ENCODE data around the gene CHRNB4. TPM values are rescaled to one million over a fixed set of nuclear protein-coding genes. Genes with fewer than 3 reads are reported as not detected.

Gene CHRNB4
- total RNA-seq, 2 experiments from 2014 or later: not detected

DNA sequence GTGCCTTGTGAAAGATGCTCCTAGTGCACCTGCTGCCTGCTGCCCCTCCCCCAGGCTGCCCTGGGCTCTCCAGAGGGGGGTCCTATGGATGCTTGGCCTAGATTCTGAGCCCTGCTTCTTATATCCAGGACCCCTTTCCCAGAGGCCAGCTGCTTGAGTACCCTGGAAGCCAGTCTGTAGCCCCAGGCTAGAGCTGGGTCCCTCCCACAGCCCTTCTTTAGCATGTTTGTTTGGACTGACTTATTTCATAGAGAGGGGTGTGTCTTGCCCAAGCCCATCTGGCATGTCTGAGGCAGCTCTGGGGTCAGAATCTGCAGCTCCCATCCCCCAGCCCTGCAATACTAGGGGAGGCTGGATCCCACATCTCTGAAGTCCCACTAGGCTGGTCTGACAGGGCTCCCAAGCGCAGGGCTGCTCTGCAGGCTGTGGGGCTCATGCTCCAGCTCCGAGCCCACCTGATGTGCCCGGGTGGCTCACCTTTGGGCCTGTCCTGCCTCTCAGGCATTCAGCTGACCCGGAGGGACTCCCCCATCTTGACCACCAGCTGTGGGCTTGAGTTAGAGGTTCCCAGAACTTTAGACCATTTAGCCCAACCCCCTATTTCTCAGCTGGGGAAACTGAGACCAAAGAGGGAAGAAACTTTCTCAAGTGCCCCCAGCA is 3.1 kb downstream of the CHRNB4 start:
- POLR2A ChIA-PET: no interaction called here
- CTCF ChIA-PET: interaction anchor here (0.6 to 2.7 kb wide), 6 partner anchors 19 to 113 kb away, joined by 3 to 9 read pairs (median 4); no protein-coding TSS in a partner anchor

DNA sequence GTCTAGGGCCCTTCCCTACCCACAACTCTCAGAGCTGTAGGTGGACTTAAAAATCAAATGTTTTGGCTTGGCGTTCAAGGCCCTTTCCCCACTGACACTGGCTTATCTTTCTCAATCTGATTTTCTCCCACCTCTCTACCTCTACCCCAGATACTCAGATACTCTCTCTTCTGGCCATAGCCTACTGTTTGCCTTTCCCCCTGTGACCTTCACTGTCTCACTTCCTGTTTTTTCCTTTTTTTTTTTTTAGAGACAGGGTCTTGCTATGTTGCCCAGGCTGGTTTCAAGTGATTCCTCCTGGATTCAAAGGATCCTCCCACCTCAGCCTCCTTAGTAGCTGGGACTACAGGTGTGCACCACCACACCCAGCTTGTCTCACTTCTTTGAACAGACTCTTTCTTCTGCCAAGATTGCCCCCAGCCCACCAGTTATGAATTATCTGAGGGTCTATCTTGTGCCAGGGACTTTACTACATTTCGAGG is 4.6 kb downstream of the CHRNB4 start:
- ChIA-PET CTCF (interaction anchor here (1.9 kb wide), 1 partner anchor 73 kb away, joined by 5 read pairs; no protein-coding TSS in a partner anchor), POLR2A (interaction anchor here (0.7 kb wide), 1 partner anchor 32 kb away, joined by 3 read pairs; no protein-coding TSS in a partner anchor)

DNA sequence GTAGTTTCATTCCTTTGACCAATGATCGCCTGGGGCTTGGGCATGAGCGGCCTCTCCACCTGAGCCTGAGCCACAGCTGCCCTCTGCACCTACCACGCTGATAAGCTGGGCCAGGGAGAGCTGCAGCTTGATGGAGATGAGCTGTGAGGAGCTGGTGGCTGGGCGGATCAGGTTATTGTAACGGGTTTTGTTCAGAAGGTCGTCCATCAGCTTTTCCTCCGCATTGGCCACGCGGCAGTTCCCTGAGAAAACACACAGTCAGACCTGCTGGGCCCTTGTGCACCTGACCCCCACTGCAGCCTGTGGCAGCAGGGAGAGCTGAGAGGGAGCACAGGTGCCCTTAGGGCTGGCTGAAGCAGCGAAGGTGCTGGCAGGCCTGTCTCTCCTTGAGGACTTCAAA is 5.7 kb downstream of the CHRNB4 start:
- ChIA-PET POLR2A (no interaction called here), CTCF (no interaction called here)

DNA sequence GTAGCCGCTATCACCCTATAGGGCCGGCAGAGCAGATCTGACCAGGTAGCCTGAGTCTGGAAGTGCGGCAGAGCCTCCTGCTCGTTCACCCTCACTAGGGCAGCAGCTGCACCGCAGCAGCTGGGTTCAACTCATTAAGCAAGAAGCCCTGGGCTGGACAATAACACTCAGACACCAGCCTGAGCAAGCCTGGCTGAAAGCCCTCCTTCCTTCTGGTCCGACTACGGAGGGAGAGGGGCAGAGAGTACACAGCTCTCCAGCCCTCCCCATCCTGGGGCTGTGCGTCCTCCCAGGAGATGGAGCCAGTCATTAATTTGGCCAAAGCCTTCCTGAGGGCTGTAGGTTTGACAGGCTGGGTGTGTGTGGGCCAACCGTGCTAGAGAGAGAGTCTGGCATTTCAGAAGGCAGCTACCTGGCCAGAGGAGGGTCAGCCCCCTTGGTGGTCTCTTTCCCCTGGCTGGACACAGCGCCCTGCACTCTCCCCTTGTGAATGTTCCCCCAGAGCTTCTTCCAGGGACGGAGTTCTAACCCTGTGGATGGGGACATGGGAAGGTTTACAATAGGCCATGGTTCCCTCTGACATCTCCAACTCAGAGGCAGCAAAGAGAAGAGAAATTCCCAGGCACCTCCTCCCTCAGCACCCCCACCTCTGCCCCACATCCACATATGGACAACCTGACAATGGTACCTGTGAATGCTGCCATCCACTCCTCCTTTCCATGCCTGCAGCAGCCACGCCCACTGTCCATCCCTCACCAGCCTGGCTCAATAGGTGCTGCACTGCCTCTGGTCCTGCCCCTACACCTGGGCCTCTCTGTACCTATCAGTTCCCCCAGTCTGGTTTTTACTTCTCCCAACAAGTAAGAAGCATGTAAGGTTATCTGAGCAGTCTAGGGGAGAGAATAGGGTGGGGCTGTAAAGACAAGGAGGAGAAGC is 6.5 kb downstream of the CHRNB4 start:
- ChIA-PET POLR2A (no interaction called here), CTCF (no interaction called here)

DNA sequence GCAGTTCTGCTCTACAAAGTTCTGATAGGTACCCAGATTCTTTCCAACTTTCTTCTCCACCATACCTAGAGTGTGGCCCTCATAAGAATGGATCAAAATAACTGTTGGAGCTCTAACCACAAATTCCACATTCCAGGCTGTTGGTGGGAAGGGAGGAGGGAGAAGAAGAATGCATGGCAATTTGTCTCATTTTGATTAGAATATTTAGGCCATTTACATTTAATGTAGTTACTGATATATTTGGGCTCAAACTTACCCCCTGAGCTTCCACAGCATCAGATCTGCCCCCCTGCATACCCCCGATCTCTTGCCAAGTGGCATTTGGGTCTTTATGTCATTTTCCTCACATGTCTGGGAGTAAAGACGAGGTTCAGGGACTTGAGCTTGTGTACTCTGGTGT is 7.7 kb downstream of the CHRNB4 start:
- CTCF ChIA-PET: no interaction called here
- POLR2A ChIA-PET: no interaction called here

DNA sequence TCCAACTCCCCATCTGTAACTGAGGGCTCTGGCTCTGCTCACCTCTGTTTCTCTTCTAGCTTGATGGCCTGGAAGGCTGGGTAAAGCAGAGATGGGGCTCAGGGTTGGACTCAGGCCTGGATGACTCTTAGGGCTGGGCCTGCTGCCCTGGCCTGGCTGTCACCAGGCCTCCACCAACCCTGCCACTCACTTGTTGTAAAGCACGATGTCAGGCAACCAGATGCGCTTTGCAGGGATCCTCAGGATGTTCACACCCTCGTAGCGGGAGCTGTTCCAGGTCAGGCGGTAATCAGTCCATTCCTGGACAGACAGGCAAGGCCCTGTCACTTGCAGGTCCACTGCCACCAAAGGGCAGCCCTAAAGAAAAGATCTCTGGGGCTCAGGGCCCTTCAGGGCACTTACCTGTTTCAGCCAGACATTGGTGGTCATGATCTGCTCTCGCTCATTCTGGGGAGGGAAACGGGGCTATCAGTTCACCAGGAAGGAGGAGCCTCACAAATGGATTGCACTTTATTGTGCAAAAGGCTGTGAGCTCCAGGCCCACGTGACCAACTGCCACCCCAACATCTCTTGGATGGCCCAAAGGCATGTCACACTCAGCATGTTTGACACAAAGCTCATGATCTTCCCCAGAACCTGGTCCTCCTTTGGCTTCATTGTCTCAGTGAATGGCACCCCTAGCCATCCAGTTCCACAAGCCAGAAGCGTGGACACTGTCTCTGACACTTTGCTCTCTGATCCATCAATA is 9.9 kb downstream of the CHRNB4 start:
- POLR2A ChIA-PET: no interaction called here
- CTCF ChIA-PET: interaction anchor here (0.9 kb wide), 1 partner anchor 8 kb away, joined by 6 read pairs; no protein-coding TSS in a partner anchor

DNA sequence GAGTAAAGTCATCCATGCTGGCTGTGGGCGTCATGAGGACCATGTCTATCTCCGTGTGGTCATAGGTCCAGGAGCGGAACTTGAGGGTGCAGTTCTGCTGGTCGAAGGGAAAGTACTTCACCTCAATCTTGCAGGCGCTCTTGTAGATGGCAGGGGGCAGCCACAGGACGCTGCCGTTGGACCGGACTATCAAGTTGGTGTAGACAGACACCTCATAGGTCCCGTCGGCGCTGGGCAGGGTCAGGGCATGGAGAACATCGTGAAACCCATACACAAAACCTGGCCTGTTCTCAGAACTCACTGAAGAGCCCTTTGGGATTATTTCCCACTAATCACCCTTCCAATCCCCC is 11.3 kb downstream of the CHRNB4 start:
- ChIA-PET CTCF (no interaction called here), POLR2A (no interaction called here)

DNA sequence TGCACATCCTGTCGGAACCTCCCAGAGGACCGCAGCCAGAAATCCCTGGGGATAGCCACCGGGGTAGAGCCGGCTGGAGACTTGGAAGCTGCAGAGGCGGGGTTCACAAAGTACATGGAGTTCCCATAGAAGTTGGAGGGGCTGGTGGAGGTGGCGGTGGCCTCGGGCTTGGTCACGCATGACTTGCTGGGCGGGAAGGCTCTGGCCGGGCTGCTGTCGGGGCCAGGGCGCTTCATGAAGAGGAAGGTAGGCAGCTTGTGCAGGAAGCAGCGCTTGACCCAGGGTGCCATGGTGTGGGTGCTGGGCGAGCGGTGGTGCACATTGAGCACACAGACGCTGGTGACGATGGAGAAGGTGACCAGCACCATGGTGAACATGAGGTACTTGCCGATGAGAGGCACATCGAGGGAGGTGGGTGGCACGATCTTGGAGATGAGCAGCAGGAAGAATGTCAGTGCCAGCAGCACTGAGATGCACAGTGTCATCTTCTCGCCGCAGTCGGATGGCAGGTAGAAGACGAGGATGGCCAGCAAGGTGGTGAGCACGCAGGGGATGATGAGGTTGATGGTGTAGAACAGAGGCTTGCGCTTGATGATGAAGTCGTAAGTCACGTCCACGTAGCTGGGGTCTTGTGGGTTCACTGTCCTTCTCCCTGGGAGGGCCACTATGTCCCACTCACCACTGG is 11.8 kb downstream of the CHRNB4 start:
- ChIA-PET POLR2A (no interaction called here), CTCF (no interaction called here)

DNA sequence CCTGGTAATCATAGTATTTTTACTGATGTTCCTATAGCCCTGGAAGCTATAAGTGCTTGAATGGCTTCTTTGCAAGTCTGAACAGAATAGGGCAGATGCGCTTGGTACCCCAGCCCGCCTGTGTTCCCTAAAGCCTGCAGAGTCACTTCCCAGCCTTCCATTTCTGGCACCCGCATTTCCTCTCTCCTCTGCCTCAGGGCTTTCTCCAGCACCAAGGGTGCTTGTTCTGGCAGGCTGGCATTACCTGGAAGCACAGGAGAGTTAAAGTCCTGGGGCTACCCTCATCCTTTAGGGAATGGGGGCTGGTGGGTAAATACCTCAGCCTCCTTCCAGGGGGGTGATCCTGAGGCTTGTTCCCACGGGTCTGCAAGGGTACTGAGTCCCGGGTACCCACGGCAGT is 12.8 kb downstream of the CHRNB4 start:
- POLR2A ChIA-PET: no interaction called here
- CTCF ChIA-PET: no interaction called here

DNA sequence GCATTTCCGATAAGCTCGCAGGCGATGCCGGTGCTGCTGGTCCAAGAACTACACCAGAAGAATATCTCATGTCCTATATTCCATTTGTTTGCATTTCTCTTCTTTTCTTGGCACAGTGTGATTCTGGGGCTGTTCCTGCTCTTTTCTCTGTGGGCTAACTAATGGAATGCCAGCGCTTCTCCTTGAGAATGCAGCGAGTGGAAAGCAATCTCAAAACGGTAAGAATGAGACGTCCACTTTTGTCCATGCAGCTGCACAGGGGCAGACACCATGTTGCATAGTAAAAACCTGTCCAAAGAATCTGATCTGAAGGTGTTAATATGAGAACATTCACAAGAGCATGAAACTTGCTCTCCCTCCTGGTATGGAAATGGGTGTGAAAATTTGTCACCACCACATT is 13.7 kb downstream of the CHRNB4 start:
- ChIA-PET CTCF (no interaction called here), POLR2A (no interaction called here)

DNA sequence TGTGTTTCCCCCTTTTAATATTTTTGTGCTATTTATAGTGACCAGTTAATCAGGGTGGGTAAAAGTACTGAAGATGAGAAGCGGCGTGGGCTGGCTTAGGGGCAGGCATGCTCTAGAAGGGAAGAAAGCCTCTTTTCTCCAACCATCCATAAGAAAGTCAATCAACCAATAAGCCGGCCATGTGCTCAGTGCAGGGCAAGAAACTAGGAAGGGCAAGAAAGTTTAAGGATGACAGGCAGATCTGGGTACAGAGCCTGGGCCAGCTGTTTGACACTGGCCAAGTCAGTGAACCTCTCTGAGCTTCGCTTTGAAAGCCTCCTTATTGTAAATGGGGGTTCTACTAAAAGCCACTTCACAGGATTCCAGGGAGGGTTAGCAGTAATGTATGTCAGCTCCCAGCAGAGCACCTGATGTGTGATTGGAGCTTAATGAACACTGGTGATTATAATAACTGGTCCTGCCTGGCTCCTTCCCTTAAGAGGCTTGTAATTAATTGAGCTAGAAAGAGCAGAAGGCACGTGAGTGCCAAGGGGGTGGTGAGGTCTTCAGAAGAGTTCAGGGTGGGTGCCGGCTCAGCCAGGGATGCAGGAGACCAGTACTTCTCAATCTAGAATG is 14.5 kb downstream of the CHRNB4 start:
- CTCF ChIA-PET: no interaction called here

DNA sequence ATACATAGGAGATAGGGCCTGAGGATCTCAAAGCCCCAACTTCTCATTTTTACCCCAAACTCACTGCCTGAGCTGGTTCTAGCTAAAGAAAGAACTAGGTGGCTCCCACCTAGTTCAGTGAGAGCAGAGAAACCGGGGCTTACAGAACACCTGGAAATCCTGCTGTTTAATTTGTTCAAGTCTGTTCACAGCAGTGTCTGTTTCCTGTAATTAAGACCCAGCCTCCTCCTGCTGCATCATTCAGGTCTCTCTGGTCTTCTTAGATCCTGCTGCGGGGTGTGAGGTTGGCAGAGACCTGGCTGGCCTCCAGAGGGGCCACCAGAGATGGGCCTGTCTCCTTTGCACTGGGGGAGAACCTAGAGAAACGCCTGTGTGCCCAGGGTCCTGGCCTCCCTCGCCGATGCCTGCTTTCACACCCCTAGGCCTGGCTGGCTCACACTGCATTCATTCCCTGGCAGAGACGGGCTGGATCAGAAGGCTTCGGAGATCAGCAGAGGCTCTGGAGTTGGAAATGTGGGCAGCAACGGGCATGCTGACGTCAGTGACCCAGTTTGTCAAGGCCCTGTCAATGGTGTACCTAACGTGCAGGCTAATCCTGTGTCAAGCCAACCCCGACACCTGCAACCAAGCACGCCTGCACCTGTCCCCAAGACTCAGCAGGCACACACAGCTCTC is 15.3 kb downstream of the CHRNB4 start:
- ChIA-PET CTCF (no interaction called here), POLR2A (no interaction called here)

More for the DNA sequence above, 14.5 kb downstream of the CHRNB4 start:
- POLR2A ChIA-PET: no interaction called here

DNA sequence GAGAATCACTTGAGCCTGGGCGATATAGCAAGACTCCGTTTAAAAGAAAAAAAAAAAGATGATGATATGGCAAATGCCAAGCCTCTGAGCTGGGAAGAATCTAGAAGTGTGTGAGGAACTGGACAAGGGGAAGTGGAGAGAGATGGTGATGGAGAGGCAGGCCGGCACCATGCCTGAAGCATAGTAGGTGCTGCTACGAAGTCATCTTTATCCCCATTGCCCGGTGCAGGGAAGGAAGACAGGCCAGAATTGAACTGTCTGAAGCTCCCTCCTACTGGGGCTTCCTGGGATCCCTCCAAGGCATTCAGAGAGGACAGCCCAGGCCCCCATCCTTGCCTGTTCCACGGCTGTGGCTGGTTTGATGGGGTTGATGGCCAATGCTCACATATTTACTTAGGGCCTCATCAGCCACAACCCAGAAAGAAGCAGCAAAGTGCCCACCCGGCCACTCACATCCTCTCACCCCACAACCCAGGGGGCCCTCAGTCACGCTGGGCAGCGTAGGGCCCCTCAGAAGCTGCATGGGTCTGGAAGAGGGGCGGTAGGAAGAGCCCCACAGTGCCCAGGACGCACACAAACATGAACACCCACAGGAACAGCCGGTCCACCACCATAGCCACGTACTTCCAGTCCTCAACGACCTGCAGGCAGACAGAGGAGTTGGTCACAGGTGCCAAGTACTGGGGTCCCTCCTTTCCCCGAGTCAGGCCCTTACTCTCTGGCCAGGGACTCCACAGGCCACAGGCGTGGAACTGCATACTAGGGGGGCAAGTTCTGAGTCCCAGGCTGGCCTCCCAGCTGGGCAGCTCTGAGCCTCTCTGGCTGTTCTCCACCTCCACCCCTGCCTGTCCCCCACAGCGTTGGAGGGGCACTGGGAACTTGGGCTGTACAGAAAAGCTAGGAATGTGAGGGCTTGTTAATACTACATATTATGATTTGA is 16.1 kb downstream of the CHRNB4 start:
- ChIA-PET POLR2A (no interaction called here), CTCF (no interaction called here)

DNA sequence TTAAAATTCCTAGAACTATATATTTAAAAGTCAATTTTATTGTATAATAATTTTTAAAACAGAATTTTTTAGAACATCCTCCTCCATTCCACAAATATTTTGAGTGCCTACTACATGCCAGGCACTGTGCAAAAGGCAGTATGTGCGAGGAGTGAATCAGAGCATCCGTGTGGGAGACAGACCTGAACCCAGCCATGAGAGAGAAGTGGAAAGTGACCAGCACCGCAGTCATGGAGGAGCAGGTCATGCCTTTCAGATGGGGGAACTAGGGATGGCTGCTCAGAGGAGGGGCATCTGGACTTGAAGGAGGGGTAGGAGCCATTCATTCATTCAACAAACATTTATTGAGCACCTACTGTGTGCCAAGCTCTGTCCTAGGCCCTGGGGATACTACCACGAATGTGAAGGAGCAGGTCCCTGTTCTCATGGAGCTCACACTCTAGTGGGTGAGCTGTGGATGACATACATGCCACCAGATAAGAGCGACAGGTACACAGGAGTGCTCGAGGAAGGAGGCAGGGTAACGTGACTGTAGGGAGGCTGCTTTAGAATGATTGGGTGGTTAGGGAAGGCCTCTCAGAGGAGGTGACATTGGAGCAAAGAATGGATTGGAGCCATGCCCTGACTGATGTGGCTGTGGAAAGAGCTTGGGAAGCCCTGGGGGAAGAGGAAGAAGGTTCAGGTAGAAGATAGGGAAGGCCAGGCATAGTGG is 17.1 kb downstream of the CHRNB4 start:
- POLR2A ChIA-PET: no interaction called here
- CTCF ChIA-PET: no interaction called here

DNA sequence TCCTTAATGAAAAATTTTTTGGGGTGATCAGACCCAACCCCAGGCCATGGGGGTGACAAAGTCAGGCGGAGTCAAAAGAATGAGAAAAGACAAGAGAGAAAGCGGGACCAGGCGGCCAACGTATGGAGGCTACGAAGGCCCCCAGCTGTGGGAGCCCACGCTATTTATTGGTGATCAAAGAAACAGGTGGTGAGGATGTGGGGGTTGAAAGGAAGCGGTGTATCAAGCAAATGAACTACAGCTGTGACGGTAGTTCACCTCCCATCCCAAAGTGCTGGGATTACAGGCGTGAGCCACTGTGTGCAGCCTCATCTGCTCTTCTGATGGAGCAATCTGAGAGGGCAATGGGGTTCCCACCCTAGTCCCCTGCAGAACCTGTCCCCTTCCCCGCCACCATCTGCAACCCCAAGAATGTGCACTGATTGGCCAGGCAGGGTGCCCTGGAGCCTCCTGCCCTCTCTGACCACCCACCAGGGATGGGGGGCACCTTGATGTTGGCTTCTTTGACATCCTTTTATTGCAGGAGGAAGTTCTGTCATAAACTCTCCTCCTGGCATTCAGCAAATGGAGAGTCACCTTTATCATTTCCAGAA is 19.1 kb downstream of the CHRNB4 start:
- CTCF ChIA-PET: interaction anchor here (1.0 kb wide), 1 partner anchor 88 kb away, joined by 3 read pairs; no protein-coding TSS in a partner anchor
- POLR2A ChIA-PET: no interaction called here

DNA sequence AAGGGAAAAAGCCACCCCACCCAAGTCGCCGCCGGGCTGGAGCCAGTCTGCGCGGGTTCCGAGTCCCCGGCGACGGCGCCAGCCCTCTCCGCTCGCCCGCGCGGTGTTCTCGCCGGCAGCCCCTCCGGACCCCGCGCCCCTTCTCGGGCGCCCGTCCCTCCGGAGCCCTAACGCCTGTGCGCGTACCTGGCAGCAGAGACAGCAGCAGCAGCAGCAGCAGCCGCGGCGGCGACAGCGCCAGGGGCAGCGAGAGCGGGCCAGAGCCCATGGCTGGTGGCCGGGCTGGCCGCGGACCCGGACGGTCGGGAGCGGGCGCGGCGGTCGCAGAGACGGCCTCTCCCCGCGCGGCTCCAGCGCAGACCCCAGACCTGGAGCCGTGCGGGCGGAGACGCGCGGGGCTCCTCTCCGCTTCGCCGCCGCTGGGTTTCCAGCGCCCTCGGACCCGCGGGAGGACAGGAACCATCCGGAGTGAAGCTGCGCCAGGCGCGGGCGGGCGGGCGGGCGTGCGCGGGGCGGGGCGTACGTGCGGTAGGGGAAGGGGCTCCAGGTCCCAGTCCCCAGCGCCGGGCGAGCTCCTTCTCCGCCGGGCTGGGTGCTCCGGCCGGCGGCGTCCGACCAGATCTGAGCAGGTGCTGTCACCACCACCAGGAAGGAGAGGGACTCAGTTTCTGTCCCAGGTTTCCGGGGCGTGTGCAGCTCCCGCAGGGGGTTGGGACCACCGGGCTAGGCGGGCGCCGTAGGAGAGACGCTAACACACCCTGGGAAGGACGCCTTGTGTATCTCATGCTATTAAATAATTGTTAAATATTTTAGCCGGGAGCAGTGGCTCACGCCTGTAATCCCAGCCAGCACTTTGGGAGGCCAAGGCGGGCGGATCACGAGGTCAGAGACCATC is 20.2 kb downstream of the CHRNB4 start, which contains the start of gene CHRNA3:
Gene CHRNA3 (minus strand): TSS at position 470 of the 895 bp plus-strand sequence. CDS start 202 bp downstream, at position 268.
- ChIA-PET CTCF (interaction anchor here (1.0 kb wide), 1 partner anchor 89 kb away, joined by 3 read pairs; no protein-coding TSS in a partner anchor), POLR2A (no interaction called here)
